ENCODE measurements around the gene ADCY5. TPM values are rescaled to one million over a fixed set of nuclear protein-coding genes. Genes with fewer than 3 reads are reported as not detected.

Gene ADCY5
- polyA plus RNA-seq (2011; rRNA removed), result 0.21 and 0.23 TPM in 2 replicates
- polyA minus RNA-seq (2011; rRNA and poly(A)+ RNA removed), result 0.46 and 0.95 TPM in 2 replicates

DNA sequence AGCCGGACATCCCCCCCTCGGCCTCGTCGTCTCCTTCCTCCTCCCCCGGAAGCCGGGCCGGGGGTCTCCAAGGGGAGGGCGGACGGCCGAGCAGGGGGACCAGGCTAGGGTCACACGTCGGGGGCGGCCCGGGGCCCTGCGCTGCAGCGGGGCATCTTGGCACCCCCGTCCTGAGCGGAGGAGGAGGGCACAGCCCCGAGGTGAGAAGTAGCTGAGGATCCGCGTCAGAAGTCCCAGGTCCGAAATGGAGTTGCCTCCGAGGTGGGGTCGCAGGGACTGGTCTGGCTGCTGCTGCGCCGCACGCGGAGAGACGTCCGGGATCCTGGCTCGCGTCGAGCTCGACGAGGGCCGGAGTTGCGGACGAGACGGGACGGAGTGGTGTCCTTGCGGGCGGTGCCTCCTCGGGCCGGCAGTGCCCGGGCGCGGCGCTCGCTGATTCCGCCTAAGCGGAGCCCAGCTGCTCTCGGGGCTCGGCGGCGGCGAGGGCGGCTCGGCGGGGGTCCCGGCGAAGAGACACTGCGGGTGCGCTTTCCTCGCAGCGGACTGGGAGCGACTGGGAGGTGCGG is at the start of gene ADCY5:
Gene ADCY5, minus strand, starts transcription at position 555 of the 566 bp plus-strand sequence. Its CDS starts 545 bp downstream, at position 10.
- ChIA-PET CTCF (interaction anchor here (0.7 to 2.5 kb wide), 4 partner anchors 11 to 119 kb away, joined by 3 to 6 read pairs (median 4); no protein-coding TSS in a partner anchor), POLR2A (no interaction called here)
- Histone ChIP-seq H3K4me3 (ENCODE audit: low read depth, low read length) (peak within 1 kb of the TSS; percentile 55), H3K27me3 (ENCODE audit: control insufficient read depth, insufficient read depth, low read length) (peaks cover 38% of the 10 kb centered on the region), H3K36me3 (ENCODE audit: control insufficient read depth, insufficient read depth, low read length) (no peaks in the 10 kb centered on the region)
- no peak for DNase-seq (ENCODE audit: low read depth)
- TF ChIP-seq, protein P1, sequence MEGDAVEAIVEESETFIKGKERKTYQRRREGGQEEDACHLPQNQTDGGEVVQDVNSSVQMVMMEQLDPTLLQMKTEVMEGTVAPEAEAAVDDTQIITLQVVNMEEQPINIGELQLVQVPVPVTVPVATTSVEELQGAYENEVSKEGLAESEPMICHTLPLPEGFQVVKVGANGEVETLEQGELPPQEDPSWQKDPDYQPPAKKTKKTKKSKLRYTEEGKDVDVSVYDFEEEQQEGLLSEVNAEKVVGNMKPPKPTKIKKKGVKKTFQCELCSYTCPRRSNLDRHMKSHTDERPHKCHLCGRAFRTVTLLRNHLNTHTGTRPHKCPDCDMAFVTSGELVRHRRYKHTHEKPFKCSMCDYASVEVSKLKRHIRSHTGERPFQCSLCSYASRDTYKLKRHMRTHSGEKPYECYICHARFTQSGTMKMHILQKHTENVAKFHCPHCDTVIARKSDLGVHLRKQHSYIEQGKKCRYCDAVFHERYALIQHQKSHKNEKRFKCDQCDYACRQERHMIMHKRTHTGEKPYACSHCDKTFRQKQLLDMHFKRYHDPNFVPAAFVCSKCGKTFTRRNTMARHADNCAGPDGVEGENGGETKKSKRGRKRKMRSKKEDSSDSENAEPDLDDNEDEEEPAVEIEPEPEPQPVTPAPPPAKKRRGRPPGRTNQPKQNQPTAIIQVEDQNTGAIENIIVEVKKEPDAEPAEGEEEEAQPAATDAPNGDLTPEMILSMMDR (IDR thresholded peaks at IDR 0.05; ENCODE audit: insufficient read depth, low read depth, low read length), result no peak

DNA sequence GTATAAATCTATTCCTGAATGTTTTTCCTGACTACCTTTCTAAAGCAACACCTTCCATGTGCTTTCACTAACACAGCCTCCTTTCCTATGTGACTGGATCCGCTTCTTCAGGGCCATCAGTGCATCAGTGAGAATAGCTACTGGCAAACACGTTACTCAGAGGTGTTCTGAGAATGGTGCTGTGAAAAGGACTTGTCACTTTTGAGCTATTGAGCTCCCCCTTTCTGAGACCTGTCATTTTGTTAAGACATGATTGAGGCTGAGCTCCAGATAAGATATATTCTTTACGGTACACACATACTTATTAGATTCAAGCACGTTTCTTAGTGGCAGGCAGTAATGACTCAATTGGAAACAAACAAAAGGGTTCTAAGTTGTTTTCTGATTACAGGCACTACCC is 45.0 kb upstream of the ADCY5 start:
- Histone ChIP-seq H3K27me3 (ENCODE audit: control insufficient read depth, insufficient read depth, low read length) (no peaks in the 10 kb centered on the region), H3K36me3 (ENCODE audit: control insufficient read depth, insufficient read depth, low read length) (peaks cover 8% of the 10 kb centered on the region), H3K4me3 (ENCODE audit: low read depth, low read length) (no peak overlapping the region)
- POLR2A ChIA-PET, result no interaction called here
- no peak for DNase-seq (ENCODE audit: low read depth)
- CTCF ChIA-PET, result interaction anchor here (0.7 to 13.4 kb wide), 3 partner anchors 10 to 163 kb away, joined by 3 to 200 read pairs (median 4); no protein-coding TSS in a partner anchor
- TF ChIP-seq, protein P1 (IDR thresholded peaks at IDR 0.05; ENCODE audit: insufficient read depth, low read depth, low read length), result no peak

DNA sequence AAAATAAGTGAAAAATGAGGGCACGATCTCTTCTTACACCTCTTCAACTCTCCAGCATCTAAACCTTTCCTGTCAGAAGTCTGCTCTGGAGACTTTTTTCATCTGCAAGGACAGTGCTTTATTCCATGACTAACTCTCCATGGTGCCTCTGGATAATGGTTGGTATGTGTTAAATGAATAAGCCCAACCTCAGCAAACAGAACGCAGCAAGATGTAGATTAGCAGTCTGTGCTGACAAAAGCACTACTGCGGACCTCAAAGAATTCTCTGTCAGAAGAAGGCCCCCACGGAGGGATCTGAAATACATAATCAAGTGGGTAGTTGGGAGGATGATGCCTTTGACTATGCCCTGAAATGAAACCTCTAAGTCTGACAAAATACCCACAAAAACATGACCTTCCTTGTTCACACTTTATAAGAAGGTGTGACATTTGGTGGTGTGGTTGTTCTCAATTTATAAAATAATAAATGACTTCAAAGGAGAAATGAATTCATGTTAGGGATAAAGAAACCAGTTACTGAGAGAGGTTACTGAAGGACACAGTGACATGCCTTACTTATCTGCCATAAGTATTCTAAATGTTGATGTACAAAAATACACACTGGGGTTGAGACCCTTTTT is 43.2 kb upstream of the ADCY5 start:
- Histone ChIP-seq H3K4me3 (ENCODE audit: low read depth, low read length) (no peak overlapping the region), H3K36me3 (ENCODE audit: control insufficient read depth, insufficient read depth, low read length) (peaks cover 6% of the 10 kb centered on the region), H3K27me3 (ENCODE audit: control insufficient read depth, insufficient read depth, low read length) (no peaks in the 10 kb centered on the region)
- DNase-seq (ENCODE audit: low read depth), result no peak
- TF ChIP-seq, protein P1 (IDR thresholded peaks at IDR 0.05; ENCODE audit: insufficient read depth, low read depth, low read length), result no peak
- CTCF ChIA-PET, result interaction anchor here (2.7 to 13.4 kb wide), 2 partner anchors 67 to 161 kb away, joined by 11 to 200 read pairs; no protein-coding TSS in a partner anchor
- POLR2A ChIA-PET, result no interaction called here

DNA sequence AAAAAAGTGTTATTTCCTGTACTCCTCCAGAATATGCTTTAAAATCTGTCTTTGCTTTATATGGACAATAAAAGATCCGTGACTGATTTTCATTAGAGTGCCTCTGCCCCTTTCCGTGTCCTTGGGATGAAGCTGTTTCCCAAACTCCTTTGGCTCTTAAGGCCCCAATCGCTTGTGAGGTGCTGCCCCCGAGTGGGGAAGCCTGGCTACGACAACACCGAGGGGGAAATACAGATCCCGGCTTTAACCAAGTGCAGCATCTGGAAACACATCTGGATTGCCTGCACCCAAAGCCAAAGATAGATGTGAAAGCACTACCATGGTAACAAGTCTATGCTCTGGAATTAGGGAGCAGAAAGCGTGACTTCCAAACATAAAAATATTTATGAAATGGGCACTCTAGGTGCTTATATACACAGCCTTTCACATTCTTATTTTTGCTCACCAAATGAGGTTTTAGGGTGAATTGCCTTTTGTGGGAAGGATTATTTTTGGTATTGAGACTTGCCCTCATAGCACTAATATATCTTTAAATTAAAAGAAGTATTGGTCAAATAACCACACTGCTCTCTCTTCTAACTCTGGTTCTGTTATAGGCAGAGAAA is 40.6 kb upstream of the ADCY5 start:
- DNase-seq (ENCODE audit: low read depth), result peak; percentile 23
- ChIA-PET CTCF (interaction anchor here (0.6 to 13.4 kb wide), 27 partner anchors 9 to 1946 kb away, joined by 3 to 200 read pairs (median 4); no protein-coding TSS in a partner anchor), POLR2A (no interaction called here)
- TF ChIP-seq, protein P1 (IDR thresholded peaks at IDR 0.05; ENCODE audit: insufficient read depth, low read depth, low read length), result peak; percentile 95
- Histone ChIP-seq H3K36me3 (ENCODE audit: control insufficient read depth, insufficient read depth, low read length) (peaks cover 6% of the 10 kb centered on the region), H3K27me3 (ENCODE audit: control insufficient read depth, insufficient read depth, low read length) (no peaks in the 10 kb centered on the region; the same call in 1 of the 2 replicates), H3K4me3 (ENCODE audit: low read depth, low read length) (no peak overlapping the region)
